HUES6 (cell line): Measurements from ENCODE around the gene RECK.
A peak's percentile ranks its signal among the peaks of the same experiment; 100 is the strongest.

Experiments used
- H3K27ac ChIP-seq: 2 replicates; pipeline ENCODE4 v1.7.0; 2013; ENCODE audit warnings: low read depth, mild to moderate bottlenecking, low read length, inconsistent platforms
- H3K27me3 ChIP-seq: 2 replicates; pipeline ENCODE4 v1.6.1; 2013; ENCODE audit warnings: low read length; ENCODE audit not compliant: control insufficient read depth, insufficient read depth
- H3K36me3 ChIP-seq: 2 replicates; pipeline ENCODE4 v1.6.1; 2013; ENCODE audit warnings: low read length; ENCODE audit not compliant: control insufficient read depth, insufficient read depth
- H3K4me1 ChIP-seq: 2 replicates; pipeline ENCODE4 v1.6.1; 2013; ENCODE audit warnings: low read length; ENCODE audit not compliant: control insufficient read depth, insufficient read depth
- H3K4me3 ChIP-seq: 2 replicates; pipeline ENCODE4 v1.5.1; 2013; ENCODE audit warnings: low read depth, low read length
- H3K9ac ChIP-seq: one replicate; pipeline ENCODE4 v1.6.1; 2013; ENCODE audit warnings: mild to moderate bottlenecking, low read length
- H3K9me3 ChIP-seq: 2 replicates; pipeline ENCODE4 v1.6.1; 2013; ENCODE audit warnings: low read depth, low read length; ENCODE audit not compliant: control insufficient read depth, insufficient read depth

Gene RECK

DNA sequence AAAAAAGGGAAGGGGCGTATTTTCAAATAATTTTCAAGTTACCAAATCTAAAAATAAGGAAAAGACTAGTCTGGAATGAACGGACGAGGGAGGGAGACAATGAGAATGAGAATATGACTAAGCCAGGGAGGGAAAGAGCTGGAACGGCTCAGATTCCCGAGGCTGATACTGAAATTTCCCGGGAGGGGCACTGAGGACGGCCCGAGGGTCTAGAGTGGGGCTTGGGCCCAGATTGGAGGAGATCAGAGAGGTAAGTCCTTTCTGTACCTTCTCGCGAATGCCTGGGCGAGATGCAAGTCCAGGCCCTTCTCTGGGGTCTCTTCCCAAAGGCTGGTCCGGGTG lies 129.1 kb downstream of the RECK start:
- Histone ChIP-seq H3K9ac (no peak overlapping the region), H3K36me3 (no peaks in the 10 kb centered on the region), H3K27ac (no peak overlapping the region), H3K4me3 (no peak overlapping the region), H3K27me3 (no peaks in the 10 kb centered on the region), H3K4me1 (peaks cover 36% of the 10 kb centered on the region), H3K9me3 (no peaks in the 10 kb centered on the region)

DNA sequence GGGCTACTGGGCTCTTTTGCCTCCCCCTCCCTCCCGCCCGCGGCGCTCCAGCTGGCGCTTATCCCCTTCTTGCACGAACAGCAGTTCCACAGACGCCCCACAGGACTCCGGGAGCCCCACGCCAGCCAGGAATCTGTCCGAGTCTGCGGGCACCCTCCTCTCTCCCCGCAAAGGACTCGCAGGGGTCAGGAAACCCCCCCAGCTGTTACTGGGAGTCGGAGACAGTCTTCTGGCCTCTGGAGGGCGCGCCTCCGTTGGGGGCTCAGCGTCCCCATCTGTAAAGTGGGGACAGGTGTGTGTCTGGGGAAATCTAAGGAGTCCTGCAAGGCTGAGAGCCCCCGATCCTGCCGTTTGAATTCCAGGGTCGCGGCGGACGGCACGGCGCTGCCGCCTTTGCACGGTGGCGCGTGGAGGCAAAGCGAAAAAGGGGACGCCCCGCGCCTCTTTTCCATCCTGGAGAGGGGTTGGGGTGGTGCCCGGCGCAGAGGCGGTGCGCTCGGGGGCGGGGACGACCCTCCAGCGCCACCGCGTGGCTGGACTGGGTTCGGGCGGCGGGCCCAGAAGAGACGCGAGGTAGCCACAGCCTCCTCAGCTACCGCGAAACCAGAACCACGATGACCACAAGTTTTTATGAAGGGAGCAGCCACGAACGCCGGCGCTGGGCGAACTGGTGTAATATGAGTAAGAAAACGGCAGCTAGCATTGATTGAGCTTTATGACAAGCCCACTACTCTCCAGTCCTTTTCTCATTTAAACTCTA lies 129.6 kb downstream of the RECK start:
- Histone ChIP-seq H3K9ac (peak overlapping the region; percentile 46), H3K4me1 (peaks cover 35% of the 10 kb centered on the region), H3K4me3 (peak overlapping the region; percentile 72), H3K36me3 (no peaks in the 10 kb centered on the region), H3K9me3 (no peaks in the 10 kb centered on the region), H3K27me3 (no peaks in the 10 kb centered on the region), H3K27ac (no peak overlapping the region)

DNA sequence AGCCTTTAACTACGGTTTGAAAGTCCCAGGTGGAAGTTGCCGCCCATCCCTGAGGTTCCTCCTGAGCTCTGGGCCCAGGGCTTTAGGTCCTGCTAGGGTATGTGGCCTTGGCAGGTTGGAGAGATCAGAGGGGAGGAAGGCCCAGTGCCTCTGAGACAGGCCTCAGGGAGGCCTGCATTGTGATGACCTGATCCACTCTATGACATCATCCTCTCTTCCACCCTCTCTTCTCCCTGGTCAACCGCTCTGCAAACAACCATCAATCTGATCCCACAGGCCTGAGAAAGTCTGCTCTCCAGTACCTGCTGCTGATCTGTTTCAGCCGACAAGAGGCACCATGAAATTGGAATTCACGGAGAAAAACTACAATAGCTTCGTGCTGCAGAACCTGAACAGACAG lies 132.5 kb downstream of the RECK start, which contains the start of gene CCIN:
TSS of gene CCIN (plus strand) at position 223 of the 400 bp plus-strand sequence. CDS start at position 338, 115 bp downstream.
- Histone ChIP-seq H3K36me3 (no peaks in the 10 kb centered on the region), H3K9ac (no peak within 1 kb of the TSS), H3K9me3 (no peaks in the 10 kb centered on the region), H3K4me3 (no peak within 1 kb of the TSS), H3K27me3 (no peaks in the 10 kb centered on the region), H3K4me1 (peaks cover 11% of the 10 kb centered on the region; the same call in 1 of the 2 replicates), H3K27ac (no peak within 1 kb of the TSS)

DNA sequence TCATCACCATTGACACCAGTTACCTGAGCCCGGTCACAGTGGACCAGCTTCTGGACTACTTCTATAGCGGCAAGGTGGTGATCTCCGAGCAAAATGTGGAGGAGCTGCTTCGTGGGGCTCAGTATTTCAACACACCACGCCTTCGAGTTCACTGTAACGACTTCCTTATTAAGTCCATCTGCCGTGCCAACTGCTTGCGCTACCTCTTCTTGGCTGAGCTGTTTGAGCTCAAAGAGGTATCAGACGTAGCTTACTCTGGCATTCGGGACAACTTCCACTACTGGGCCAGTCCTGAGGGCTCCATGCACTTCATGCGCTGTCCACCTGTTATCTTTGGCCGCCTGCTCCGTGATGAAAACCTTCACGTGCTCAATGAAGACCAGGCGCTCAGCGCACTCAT lies 133.0 kb downstream of the RECK start:
- H3K9me3 ChIP-seq: no peaks in the 10 kb centered on the region
- H3K27me3 ChIP-seq: no peaks in the 10 kb centered on the region
- H3K27ac ChIP-seq: no peak overlapping the region
- no peaks in the 10 kb centered on the region for H3K36me3 ChIP-seq
- H3K4me1 ChIP-seq: peaks cover 6% of the 10 kb centered on the region; the same call in 1 of the 2 replicates
- H3K4me3 ChIP-seq: no peak overlapping the region
- no peak overlapping the region for H3K9ac ChIP-seq

DNA sequence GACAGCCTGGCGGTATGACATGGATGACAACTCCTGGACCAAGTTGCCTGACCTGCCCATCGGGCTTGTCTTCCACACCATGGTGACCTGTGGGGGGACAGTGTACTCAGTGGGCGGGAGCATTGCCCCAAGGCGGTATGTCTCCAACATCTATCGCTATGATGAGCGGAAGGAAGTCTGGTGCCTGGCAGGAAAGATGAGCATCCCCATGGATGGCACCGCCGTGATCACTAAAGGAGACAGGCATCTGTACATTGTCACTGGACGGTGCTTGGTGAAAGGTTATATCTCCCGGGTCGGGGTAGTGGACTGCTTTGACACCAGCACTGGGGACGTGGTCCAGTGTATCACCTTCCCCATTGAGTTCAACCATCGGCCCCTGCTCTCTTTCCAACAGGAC lies 133.8 kb downstream of the RECK start:
- no peak overlapping the region for H3K27ac ChIP-seq
- H3K9ac ChIP-seq: no peak overlapping the region
- H3K36me3 ChIP-seq: no peaks in the 10 kb centered on the region
- H3K9me3 ChIP-seq: no peaks in the 10 kb centered on the region
- no peak overlapping the region for H3K4me3 ChIP-seq
- no peaks in the 10 kb centered on the region for H3K4me1 ChIP-seq
- no peaks in the 10 kb centered on the region for H3K27me3 ChIP-seq

DNA sequence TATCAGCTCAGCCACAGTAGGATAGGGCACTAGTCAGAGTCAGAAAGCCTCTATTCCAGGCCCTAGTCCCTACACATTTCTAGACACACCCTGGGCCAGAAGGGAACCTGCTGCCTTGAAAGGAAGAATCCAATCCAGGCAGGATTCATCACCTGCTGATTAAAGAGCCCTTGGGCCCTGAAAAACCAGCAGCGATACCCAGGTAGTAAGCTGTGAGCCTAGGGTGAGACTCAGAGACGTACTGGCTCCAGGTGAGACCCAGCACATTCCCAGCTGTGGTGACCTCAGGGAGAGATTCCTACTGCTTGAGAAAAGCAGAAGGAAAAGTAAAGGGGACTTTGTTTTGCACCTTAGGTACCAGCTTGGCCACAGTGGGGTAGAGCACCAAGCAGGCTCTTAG lies 137.1 kb downstream of the RECK start:
- no peaks in the 10 kb centered on the region for H3K27me3 ChIP-seq
- no peaks in the 10 kb centered on the region for H3K9me3 ChIP-seq
- H3K27ac ChIP-seq: no peak overlapping the region
- no peaks in the 10 kb centered on the region for H3K4me1 ChIP-seq
- H3K36me3 ChIP-seq: no peaks in the 10 kb centered on the region
- no peak overlapping the region for H3K9ac ChIP-seq
- no peak overlapping the region for H3K4me3 ChIP-seq
